Activated T-cell treated with anti-CD3 and anti-CD28 coated beads, Interleukin-2, amount 50 U/mL, for 4 hours (primary cell): ENCODE results near the gene SLC31A2. TPM values are rescaled to one million over a fixed set of nuclear protein-coding genes. Genes with fewer than 3 reads are reported as not detected.

Experiments used
- ATAC-seq, 2 donors: fragments of 200-7000 bp; cut with Tn5 transposase; one replicate each; pipeline ENCODE4 v1.10.0; 2021
- DNase-seq: peaks from one replicate; pipeline ENCODE4 v3.0.0-alpha.2; 2020
- H3K27me3 Mint-ChIP-seq: one replicate; pipeline ENCODE4 v1.8.0; 2021; ENCODE audit warnings: low read depth, mixed read lengths
- H3K36me3 Mint-ChIP-seq: one replicate; pipeline ENCODE4 v1.8.0; 2022; ENCODE audit warnings: mixed read lengths; ENCODE audit not compliant: insufficient read depth
- H3K4me1 Mint-ChIP-seq: one replicate; pipeline ENCODE4 v1.8.0; 2021; ENCODE audit warnings: low read depth, mixed read lengths
- H3K4me3 Mint-ChIP-seq: one replicate; pipeline ENCODE4 v1.8.0; 2021; ENCODE audit warnings: mild to moderate bottlenecking, moderate library complexity, mixed read lengths
- H3K9me3 Mint-ChIP-seq: one replicate; pipeline ENCODE4 v1.8.0; 2021; ENCODE audit warnings: mixed read lengths
- total RNA-seq, 3 donors: library from RNA; stranded (reverse); gene quantifications; one replicate each; pipeline ENCODE4 v1.2.1, GENCODE V29; 2021

Gene SLC31A2
- total RNA-seq, 3 donors from 2014 or later = 3.2 to 3.5 (median 3.4) TPM

- H3K36me3 Mint-ChIP-seq = peaks cover 57% of the 10 kb centered on the region
Observed at GRCh38 chr9:113187929-113188595, 37.3 kb downstream of the SLC31A2 start.

GRCh38 chr9:113192455-113192854 lies 41.6 kb downstream of the SLC31A2 start:
- DNase-seq (no peak), ATAC-seq (no peak)
- H3K27me3 Mint-ChIP-seq = no peaks in the 10 kb centered on the region
- H3K9me3 Mint-ChIP-seq = no peaks in the 10 kb centered on the region
- no peak overlapping the region for H3K4me3 Mint-ChIP-seq
- peaks cover 38% of the 10 kb centered on the region for H3K36me3 Mint-ChIP-seq
- H3K4me1 Mint-ChIP-seq = peaks cover 2% of the 10 kb centered on the region

More at GRCh38 chr9:113187929-113188595, 37.3 kb downstream of the SLC31A2 start:
- ATAC-seq (no peak), DNase-seq (no peak)
- Mint-ChIP-seq H3K9me3 (no peaks in the 10 kb centered on the region), H3K27me3 (no peaks in the 10 kb centered on the region), H3K4me3 (no peak overlapping the region), H3K4me1 (peaks cover 2% of the 10 kb centered on the region)

GRCh38 chr9:113199683-113200329 lies 49.0 kb downstream of the SLC31A2 start:
- no peak for DNase-seq
- Mint-ChIP-seq H3K27me3 (no peaks in the 10 kb centered on the region), H3K4me3 (no peak overlapping the region), H3K9me3 (no peaks in the 10 kb centered on the region), H3K4me1 (peaks cover 2% of the 10 kb centered on the region), H3K36me3 (peaks cover 45% of the 10 kb centered on the region)
- no peak for ATAC-seq

- Mint-ChIP-seq H3K9me3 (no peaks in the 10 kb centered on the region), H3K36me3 (peaks cover 25% of the 10 kb centered on the region), H3K4me3 (no peak overlapping the region), H3K27me3 (no peaks in the 10 kb centered on the region), H3K4me1 (no peaks in the 10 kb centered on the region)
- no peak for ATAC-seq
- DNase-seq = no peak
Observed at GRCh38 chr9:113205432-113205831, 54.6 kb downstream of the SLC31A2 start.

- Mint-ChIP-seq H3K4me1 (no peaks in the 10 kb centered on the region), H3K4me3 (no peak overlapping the region), H3K9me3 (no peaks in the 10 kb centered on the region), H3K36me3 (peaks cover 25% of the 10 kb centered on the region), H3K27me3 (no peaks in the 10 kb centered on the region)
- DNase-seq (no peak), ATAC-seq (no peak)
Observed at GRCh38 chr9:113205861-113206260, 55.1 kb downstream of the SLC31A2 start.

GRCh38 chr9:113210815-113211214 lies 60.0 kb downstream of the SLC31A2 start:
- H3K9me3 Mint-ChIP-seq = no peaks in the 10 kb centered on the region
- ATAC-seq (no peak), DNase-seq (no peak)
- peaks cover 21% of the 10 kb centered on the region for H3K36me3 Mint-ChIP-seq
- no peak overlapping the region for H3K4me3 Mint-ChIP-seq
- peaks cover 14% of the 10 kb centered on the region for H3K4me1 Mint-ChIP-seq
- H3K27me3 Mint-ChIP-seq = no peaks in the 10 kb centered on the region

Other genes with a start within 250 kb of the SLC31A2 start
- gene ZNF883, start 138.8 kb upstream of the SLC31A2 start, total RNA-seq = 1 to 10 TPM in 1 of 3 donors, under 1 TPM in 2; 0.60 to 1.1 (median 0.96) TPM
- gene ZFP37, start 94.3 kb upstream of the SLC31A2 start, total RNA-seq = 1 to 10 TPM in 2 of 3 donors, under 1 TPM in 1; 0.98 to 1.2 (median 1.0) TPM
- 10 to 100 TPM; 23.8 to 25.9 (median 24.2) TPM for gene FKBP15, start 70.3 kb downstream of the SLC31A2 start, total RNA-seq
- 10 to 100 TPM in 2 of 3 donors, 1 to 10 TPM in 1; 9.8 to 14.5 (median 14.2) TPM for gene SLC31A1, start 70.5 kb downstream of the SLC31A2 start, total RNA-seq
- gene CDC26, start 124.6 kb downstream of the SLC31A2 start, total RNA-seq = 10 to 100 TPM; 53.7 to 64.8 (median 60.3) TPM
- 10 to 100 TPM; 63.8 to 70.8 (median 65.1) TPM for gene PRPF4, start 124.7 kb downstream of the SLC31A2 start, total RNA-seq
- under 1 TPM in 1 of 3 donors, not detected in 2; 0.37 TPM for gene RNF183, start 152.4 kb downstream of the SLC31A2 start, total RNA-seq
- gene WDR31, start 189.3 kb downstream of the SLC31A2 start, total RNA-seq = 1 to 10 TPM in 1 of 3 donors, under 1 TPM in 2; 0.48 to 1.4 (median 0.73) TPM
- gene BSPRY, start 198.5 kb downstream of the SLC31A2 start, total RNA-seq = 1 to 10 TPM in 1 of 3 donors, under 1 TPM in 2; 0.60 to 1.8 (median 0.87) TPM
- 10 to 100 TPM in 2 of 3 donors, 1 to 10 TPM in 1; 7.1 to 14.4 (median 12.7) TPM for gene HDHD3, start 226.0 kb downstream of the SLC31A2 start, total RNA-seq